Bronchial smooth muscle cell (primary cell): ENCODE measurements around the gene TRIM68. TPM values are rescaled to one million over a fixed set of nuclear protein-coding genes. Genes with fewer than 3 reads are reported as not detected.

ENCODE experiments used
- total RNA-seq: library from RNA; depleted of rRNA; stranded (reverse); fragments of >200 nt; gene quantifications from 2 replicates; pipeline ENCODE4 v1.2.1, GENCODE V29; 2014

Gene TRIM68, protein sequence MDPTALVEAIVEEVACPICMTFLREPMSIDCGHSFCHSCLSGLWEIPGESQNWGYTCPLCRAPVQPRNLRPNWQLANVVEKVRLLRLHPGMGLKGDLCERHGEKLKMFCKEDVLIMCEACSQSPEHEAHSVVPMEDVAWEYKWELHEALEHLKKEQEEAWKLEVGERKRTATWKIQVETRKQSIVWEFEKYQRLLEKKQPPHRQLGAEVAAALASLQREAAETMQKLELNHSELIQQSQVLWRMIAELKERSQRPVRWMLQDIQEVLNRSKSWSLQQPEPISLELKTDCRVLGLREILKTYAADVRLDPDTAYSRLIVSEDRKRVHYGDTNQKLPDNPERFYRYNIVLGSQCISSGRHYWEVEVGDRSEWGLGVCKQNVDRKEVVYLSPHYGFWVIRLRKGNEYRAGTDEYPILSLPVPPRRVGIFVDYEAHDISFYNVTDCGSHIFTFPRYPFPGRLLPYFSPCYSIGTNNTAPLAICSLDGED
- 7.9 and 10.5 TPM in 2 replicates for total RNA-seq

DNA sequence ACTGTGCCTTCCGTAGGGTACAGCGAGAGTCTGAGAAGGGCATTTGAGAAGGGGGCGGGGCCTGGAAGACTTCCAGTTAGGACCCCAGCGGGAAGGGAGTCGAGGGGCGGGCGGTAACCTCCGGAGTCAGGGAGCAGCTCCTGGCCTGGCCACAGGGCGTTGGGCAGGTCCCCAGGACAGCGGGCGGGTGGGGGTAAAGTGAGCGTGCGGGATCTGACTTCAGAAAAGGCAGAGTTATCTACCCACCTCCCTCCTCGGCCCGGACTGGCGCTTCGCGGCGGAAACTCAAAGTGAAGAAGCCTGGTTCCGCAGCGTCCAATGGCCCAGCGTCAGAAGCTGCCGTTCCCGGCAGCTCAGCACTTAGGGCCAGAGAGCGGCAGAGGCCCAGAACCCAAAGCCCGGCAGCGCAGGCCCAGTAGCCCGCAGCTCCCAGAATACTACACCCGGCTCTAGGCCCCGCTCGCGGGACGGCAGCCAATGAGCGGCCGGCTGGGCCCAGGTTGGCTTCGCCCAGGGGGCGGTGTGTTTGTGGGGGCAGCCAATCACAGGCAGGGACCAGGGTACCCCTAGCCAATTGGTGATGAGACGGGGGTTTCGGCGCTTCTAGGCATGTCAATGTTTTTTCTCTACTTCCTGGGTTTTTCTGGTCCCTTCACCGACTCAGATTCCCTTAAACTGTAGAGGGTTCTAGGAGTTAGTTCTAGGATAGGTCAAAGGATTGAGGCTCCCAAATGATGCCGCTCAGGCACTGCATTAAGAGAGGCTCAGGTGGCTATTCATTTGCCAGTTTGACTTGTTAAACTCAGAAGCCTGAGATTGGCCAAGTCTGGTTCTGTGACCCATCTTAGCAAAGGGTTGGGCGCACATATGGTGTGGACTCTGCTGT, at the start of gene TRIM68:
Gene TRIM68 (minus strand): TSS at position 451 of the 886 bp plus-strand sequence. CDS start 2,727 bp downstream, outside the sequence.

GRCh38 chr11:4643682-4644081, 35.7 kb upstream of the TRIM68 start, which contains the start of gene OR51E1:
Gene OR51E1 (plus strand): TSS chr11:4643982. CDS start chr11:4652527, 8,545 bp downstream.

DNA sequence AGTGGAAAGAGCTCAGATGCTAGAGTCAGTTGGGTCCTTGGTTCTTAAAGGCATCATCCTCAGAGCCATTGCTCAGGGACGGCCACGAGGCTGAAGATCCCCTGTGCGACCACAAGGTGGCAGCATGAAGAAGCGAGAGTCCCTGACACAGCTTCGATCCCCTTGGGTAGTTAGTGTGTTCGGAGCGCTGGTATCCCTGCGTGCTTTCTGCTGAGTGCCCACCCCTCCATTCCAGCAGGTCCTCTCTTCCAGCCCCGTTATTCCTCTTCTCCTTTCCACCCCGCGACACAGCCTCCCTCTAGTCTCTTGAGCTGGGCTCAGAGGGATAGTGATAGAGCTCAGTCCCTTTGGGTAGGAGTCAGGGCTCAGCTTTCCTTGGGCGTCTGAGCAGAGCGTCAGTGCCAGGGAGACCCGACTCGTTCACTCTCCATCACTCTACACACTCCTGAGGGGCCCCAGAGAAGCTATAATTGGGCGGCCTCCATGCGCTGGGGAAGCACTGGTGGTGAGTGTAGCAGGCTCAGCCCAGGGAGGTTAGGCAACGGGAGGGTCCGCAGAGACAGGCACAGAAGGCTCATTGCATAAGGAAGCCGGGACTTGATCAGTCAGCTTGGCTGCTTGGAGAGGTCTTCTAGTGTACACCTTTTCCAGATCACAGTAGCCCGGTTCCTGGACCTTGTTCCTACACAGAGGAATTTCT, 29.1 kb upstream of the TRIM68 start, which contains the start of gene OR51D1:
Gene OR51D1 (plus strand): TSS at position 516 of the 700 bp plus-strand sequence. CDS start 2,314 bp downstream, outside the sequence.

DNA sequence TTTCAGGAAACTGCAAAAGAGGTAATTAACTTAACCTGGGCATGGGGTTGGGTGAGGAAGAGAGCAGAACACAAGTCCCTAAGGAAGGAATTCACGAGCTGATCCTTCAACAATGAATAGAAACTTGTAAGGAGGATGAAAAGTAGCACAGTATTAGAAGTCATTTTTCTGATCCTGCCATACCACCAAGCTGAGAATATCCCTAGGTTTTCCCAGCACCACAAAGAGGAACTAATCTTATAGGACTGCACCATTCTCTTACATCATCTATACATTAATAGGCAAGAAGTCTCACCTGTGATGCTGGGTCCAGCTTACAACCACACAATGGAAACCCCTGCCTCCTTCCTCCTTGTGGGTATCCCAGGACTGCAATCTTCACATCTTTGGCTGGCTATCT, 14.3 kb downstream of the TRIM68 start, which contains the start of gene OR52I1:
Gene OR52I1 (plus strand): TSS at position 301 of the 400 bp plus-strand sequence. CDS start 0 bp downstream, at position 301.

GRCh38 chr11:4581443-4581842, 26.6 kb downstream of the TRIM68 start, which contains the start of gene OR52I2:
Gene OR52I2 (plus strand): TSS chr11:4581743.

Other genes starting within 250 kb of the TRIM68 start
- gene OR52B4, start 239.8 kb downstream of the TRIM68 start, total RNA-seq, result not detected in 2 replicates
- 24.0 and 30.1 TPM in 2 replicates for gene TRIM21, start 214.5 kb downstream of the TRIM68 start, total RNA-seq
- gene OR52K2, start 158.9 kb downstream of the TRIM68 start, total RNA-seq, result 0.09 TPM in 1 of 2 replicates, not detected in the other
- under 0.01 TPM in 1 of 2 replicates, not detected in the other for gene OR52K1, start 125.6 kb downstream of the TRIM68 start, total RNA-seq
- not detected in 2 replicates for gene OR52M1, start 63.0 kb downstream of the TRIM68 start, total RNA-seq
- gene OR52I2, start 26.5 kb downstream of the TRIM68 start, total RNA-seq, result not detected in 2 replicates
- gene OR52I1, start 14.2 kb downstream of the TRIM68 start, total RNA-seq, result not detected in 2 replicates
- gene OR51D1, start 29.2 kb upstream of the TRIM68 start, total RNA-seq, result not detected in 2 replicates
- gene OR51E1, start 35.8 kb upstream of the TRIM68 start, total RNA-seq, result not detected in 2 replicates
- gene OR51E2, start 89.6 kb upstream of the TRIM68 start, total RNA-seq, result under 0.01 TPM in 1 of 2 replicates, not detected in the other
- gene MMP26, start 96.6 kb upstream of the TRIM68 start, total RNA-seq, result not detected in 2 replicates
- not detected in 2 replicates for gene OR51F1, start 161.7 kb upstream of the TRIM68 start, total RNA-seq
- gene OR52R1, start 196.1 kb upstream of the TRIM68 start, total RNA-seq, result not detected in 2 replicates
- gene OR51F2, start 213.1 kb upstream of the TRIM68 start, total RNA-seq, result not detected in 2 replicates
- gene OR51S1, start 241.0 kb upstream of the TRIM68 start, total RNA-seq, result not detected in 2 replicates